ENCODE data around the gene MAK.
"Not testable (repeated sequence)": the region's sequence is repeated elsewhere in the genome, so short reads cannot be mapped to it uniquely, and the experiment has no call there.

MAK gene

GRCh38 chr6:10852361-10852960 is 14.1 kb upstream of the MAK start:
- DNase-seq: no peak

GRCh38 chr6:10850728-10851127 is 12.4 kb upstream of the MAK start:
- DNase-seq: no peak

- no peak for DNase-seq
These were observed 11.6 kb upstream of the MAK start for GRCh38 chr6:10849901-10850300.

GRCh38 chr6:10847684-10848083 is 9.3 kb upstream of the MAK start:
- no peak for DNase-seq

- no peak for DNase-seq
These were observed 5.2 kb upstream of the MAK start for GRCh38 chr6:10843554-10843953.

DNA sequence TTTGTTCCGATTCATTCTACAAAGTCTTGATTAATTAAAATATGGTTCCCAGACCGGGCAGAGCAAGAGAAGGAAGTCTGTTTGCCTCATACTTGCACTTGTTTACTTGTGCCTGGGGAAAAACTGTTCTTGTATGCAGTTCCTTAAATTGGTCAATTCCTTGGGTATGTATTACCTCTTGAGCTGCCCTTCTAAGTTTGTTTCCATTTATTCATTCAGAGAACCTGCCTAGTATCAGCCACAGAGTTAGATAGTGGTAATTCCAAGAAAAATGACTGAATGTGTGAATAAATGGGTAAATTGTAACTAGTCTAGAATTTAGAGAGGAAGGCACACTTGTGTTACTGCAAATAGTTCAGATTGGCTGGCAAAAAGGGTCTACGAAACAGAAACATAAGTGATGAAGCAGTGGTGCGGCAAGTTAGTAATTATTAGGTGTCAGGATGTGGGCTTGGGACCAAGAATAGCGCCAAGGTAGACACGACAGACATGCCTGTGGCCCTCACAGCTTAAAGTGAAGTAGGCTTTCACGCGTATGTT is 525 bp upstream of the MAK start:
- no peak for DNase-seq

- no peak for DNase-seq
These were observed 731 bp downstream of the MAK start for GRCh38 chr6:10837622-10837994.

GRCh38 chr6:10837009-10837621 is 1.2 kb downstream of the MAK start:
- DNase-seq: no peak

DNA sequence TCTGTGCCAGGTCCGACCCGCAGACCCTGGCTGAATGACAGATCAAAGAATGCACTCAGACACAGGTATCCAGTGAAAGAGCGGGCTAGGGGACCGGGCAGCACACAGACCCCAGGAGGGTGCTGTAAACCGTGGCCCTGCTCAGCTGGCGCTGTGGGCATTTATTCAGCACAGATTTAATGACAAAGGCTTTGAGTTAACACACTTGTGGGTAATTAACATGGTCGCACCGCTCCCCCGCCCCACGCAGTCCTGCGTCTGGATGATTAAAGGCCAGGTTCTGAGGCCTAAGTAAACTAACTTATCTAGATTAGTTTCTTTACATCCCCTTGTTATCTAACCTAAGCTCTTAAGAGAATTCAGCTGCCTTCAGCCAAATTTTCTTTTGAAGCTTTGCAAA is 3.5 kb downstream of the MAK start:
- DNase-seq: no peak

DNA sequence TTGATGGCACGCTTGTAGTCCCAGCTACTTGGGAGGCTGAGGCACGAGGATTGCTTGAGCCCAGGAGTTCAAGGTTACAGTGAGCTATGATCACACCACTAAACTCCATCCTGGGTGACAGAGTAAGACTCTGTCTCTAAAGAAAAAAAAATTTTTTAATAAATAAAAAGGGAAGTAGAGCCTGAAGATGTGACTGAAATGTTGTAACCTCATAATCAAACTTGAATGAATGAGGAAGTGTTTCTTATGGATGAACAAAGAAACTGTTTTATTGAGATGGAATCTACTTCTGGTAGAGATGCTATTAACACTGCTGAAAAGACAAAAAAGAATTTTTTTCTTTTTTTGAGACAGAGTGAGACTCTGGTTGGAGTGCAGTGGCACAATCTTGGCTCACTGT is 6.7 kb downstream of the MAK start:
- DNase-seq: no peak

GRCh38 chr6:10824819-10825218 is 13.5 kb downstream of the MAK start:
- DNase-seq: no peak

DNA sequence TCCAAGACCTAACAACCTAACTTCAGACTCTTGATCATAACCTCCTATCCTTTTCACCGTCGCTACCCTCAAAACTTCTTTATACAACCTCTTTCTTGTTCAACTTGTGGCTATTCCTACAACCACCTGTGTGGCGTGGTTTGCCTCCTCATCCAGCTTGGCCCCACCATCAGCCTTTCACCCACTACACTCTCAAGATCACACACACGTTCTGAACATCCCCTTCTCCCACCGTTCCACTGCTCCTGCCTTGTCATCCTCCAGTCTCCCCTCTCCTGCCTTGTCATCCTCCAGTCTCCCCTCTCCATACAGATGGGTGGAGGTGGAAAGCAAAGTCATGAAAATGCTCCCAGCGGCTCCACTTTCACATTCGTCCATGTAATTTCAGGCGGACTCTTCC is 14.0 kb downstream of the MAK start:
- DNase-seq: no peak

DNA sequence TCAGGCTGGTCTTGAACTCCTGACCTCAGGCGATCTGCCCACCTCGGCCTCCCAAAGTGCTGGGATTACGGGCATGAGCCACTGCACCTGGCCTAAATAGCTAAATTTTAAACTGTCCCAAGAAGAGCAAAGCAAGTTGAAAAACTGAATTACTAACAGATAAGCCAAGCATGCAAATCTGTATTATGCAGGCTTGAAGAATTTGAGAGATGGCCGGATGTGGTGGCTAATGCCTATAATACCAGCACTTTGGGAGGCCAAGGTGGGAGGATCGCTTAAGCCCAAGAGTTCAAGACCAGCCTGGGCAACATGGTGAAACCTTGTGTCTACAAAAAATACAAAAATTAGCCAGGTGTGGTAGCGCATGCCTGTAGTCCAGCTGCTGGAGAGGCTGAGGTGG is 24.2 kb downstream of the MAK start:
- DNase-seq: not testable (repeated sequence)

DNA sequence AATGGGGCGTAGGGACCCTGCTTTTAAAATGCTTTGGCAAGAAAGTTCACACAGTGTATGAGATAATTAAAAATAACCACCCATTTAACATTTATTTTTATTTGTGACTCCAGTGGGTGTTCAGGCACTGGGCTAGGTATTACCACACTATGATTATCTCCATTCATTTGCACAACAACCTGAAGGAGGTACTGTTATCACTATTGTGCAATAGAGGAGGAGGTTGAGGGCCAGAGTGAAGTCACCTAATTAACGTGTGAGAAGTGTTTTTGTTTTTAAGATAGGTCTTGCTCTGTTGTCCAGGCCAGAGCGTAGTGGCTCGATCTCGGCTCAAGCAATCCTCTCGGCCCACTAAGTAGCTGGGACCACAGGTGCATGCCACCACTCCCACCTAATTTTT is 29.2 kb downstream of the MAK start:
- no peak for DNase-seq

DNA sequence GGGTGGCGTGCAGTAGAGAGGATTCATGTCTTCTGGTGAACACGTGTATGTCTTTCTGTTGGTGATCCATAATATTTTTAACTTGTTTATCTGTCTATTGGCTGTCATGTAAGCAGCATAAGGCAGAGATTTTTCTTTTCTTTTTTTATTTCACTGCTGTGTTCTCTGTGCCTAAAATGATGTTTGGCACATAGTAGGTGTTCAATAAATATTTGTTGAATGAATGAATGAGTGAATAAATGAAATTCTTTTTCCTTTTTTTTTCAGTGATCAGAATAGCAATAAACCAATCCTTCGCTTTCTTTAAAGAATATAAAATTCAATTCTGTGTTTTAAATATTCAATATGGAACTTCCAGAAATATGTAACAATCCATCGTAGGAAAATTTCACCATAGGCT is 30.0 kb downstream of the MAK start:
- DNase-seq: no peak

- no peak for DNase-seq
These were observed 37.0 kb downstream of the MAK start for GRCh38 chr6:10801224-10801848.

GRCh38 chr6:10800810-10801209 is 37.5 kb downstream of the MAK start:
- DNase-seq: no peak

- DNase-seq: no peak
These were observed 44.1 kb downstream of the MAK start for GRCh38 chr6:10794239-10794638.

GRCh38 chr6:10793695-10794094 is 44.6 kb downstream of the MAK start:
- DNase-seq: no peak

DNA sequence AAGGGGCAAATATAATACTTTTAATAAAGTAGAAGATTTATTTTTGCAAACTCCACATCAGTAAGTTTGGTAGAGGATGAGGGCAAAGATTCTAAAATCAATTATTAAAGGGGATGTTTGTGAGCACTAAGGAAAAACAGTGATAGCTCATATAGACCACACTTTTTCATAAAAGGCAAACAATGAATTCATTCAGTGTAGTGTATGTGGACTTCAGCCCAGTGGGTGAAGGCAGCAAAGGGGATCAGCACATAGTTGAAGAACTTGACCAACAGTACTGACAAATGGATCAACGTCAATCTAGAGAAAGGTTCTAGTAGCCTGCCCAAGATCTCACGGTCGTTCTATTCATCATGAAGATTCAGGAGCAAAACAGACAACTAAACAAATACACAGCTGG is 45.3 kb downstream of the MAK start:
- no peak for DNase-seq

- DNase-seq: no peak
These were observed 46.2 kb downstream of the MAK start for GRCh38 chr6:10792101-10792500.

DNA sequence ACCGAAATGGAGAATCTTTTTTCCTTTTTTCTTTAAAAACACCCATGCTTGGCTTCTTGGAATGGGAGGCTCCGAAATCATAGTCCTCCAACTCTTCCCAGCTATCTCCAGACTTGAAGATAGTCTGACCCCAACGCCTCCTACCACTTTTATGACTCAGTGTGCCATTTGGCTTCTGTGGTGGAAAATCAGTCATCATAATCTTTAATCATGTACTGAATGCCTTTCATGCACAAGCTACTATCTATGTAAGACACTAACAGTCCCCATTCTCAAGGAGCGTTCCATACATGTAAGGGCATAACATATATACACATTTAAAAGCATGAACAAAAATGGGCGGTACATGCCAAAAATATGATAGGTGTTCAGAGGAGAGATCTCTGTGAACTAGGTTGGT is 46.7 kb downstream of the MAK start:
- DNase-seq: no peak

- DNase-seq: no peak
These were observed 59.3 kb downstream of the MAK start for GRCh38 chr6:10779076-10779475.

DNA sequence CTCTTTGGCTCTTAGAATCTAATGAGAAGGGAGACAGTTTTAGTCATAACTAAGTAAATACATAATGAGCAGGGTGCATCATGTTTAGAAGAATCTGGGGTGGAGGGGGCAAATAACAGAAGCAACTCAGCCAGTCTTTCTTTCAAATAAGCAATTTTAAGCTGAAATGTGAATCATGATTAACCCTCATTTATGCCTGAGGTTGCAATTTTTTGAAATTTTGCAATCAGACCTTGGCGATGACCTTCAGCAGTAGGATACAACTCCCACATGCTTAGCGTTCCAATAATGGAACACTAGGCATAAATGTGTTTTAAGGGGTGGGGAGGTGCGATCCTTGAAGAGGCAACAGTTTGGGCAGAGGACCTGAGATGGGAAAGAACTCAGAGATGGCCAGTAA is 60.1 kb downstream of the MAK start:
- DNase-seq: no peak
